ENCODE data around the gene OXNAD1.

The OXNAD1 gene

GRCh38 chr3:16329036-16329825 lies 64.2 kb downstream of the OXNAD1 start:
- DNase-seq (ENCODE audit: low read depth), result no peak

GRCh38 chr3:16329826-16330129 lies 64.8 kb downstream of the OXNAD1 start:
- DNase-seq (ENCODE audit: low read depth), result no peak

- DNase-seq (ENCODE audit: low read depth), result no peak
These were observed 65.3 kb downstream of the OXNAD1 start for GRCh38 chr3:16330351-16330750.

GRCh38 chr3:16331319-16331883 lies 66.4 kb downstream of the OXNAD1 start:
- DNase-seq (ENCODE audit: low read depth), result no peak

- no peak for DNase-seq (ENCODE audit: low read depth)
These were observed 68.0 kb downstream of the OXNAD1 start for GRCh38 chr3:16332904-16333426.

GRCh38 chr3:16334909-16335308 lies 69.9 kb downstream of the OXNAD1 start:
- DNase-seq (ENCODE audit: low read depth), result no peak

GRCh38 chr3:16335333-16335732 lies 70.3 kb downstream of the OXNAD1 start:
- DNase-seq (ENCODE audit: low read depth), result no peak

GRCh38 chr3:16335772-16336645 lies 71.0 kb downstream of the OXNAD1 start:
- no peak for DNase-seq (ENCODE audit: low read depth)

GRCh38 chr3:16336825-16337224 lies 71.8 kb downstream of the OXNAD1 start:
- DNase-seq (ENCODE audit: low read depth), result no peak

GRCh38 chr3:16337856-16338540 lies 73.0 kb downstream of the OXNAD1 start:
- DNase-seq (ENCODE audit: low read depth), result no peak

- DNase-seq (ENCODE audit: low read depth), result no peak
These were observed 74.0 kb downstream of the OXNAD1 start for GRCh38 chr3:16338999-16339398.

GRCh38 chr3:16343101-16343500 lies 78.1 kb downstream of the OXNAD1 start:
- DNase-seq (ENCODE audit: low read depth), result no peak

- no peak for DNase-seq (ENCODE audit: low read depth)
These were observed 81.5 kb downstream of the OXNAD1 start for GRCh38 chr3:16346413-16347081.

- no peak for DNase-seq (ENCODE audit: low read depth)
These were observed 82.5 kb downstream of the OXNAD1 start for GRCh38 chr3:16347548-16347947.

GRCh38 chr3:16349986-16350596 lies 85.1 kb downstream of the OXNAD1 start:
- DNase-seq (ENCODE audit: low read depth), result no peak

GRCh38 chr3:16350597-16351318 lies 85.7 kb downstream of the OXNAD1 start:
- no peak for DNase-seq (ENCODE audit: low read depth)

- no peak for DNase-seq (ENCODE audit: low read depth)
These were observed 87.4 kb downstream of the OXNAD1 start for GRCh38 chr3:16352428-16352827.

GRCh38 chr3:16354291-16354690 lies 89.3 kb downstream of the OXNAD1 start:
- no peak for DNase-seq (ENCODE audit: low read depth)
